ENCODE data around the gene RIC8B. TPM values are rescaled to one million over a fixed set of nuclear protein-coding genes. Genes with fewer than 3 reads are reported as not detected.

Gene RIC8B
- total RNA-seq, 2 donors from 2014 or later, result 14.9 to 19.0 TPM

DNA sequence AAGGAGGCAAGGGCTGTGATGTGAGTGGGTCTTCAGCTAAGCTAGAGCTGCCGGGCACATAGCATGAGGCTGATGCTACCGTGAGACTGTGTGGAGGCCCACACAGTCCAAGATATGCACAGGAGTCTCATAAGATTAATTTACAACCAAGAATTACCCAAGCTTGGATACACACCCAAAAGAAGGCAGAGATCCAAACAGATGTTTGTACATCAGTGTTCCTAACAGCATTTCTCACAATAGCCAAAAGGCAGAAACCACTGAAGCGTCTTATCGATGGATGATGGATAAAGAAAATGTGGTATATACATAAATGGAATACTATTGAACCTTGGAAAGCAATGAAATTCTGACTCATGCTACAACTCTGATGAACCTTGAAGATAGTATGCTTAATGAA is 40.8 kb upstream of the RIC8B start:
- no peaks in the 10 kb centered on the region for H3K27me3 ChIP-seq
- no peak overlapping the region for H3K27ac ChIP-seq
- DNase-seq (ENCODE audit: low spot score), result no peak
- H3K4me1 ChIP-seq, result no peaks in the 10 kb centered on the region
- no peak overlapping the region for H3K4me3 ChIP-seq
- no peaks in the 10 kb centered on the region for H3K36me3 ChIP-seq
- no peaks in the 10 kb centered on the region for H3K9me3 ChIP-seq
- TF ChIP-seq, protein P1, sequence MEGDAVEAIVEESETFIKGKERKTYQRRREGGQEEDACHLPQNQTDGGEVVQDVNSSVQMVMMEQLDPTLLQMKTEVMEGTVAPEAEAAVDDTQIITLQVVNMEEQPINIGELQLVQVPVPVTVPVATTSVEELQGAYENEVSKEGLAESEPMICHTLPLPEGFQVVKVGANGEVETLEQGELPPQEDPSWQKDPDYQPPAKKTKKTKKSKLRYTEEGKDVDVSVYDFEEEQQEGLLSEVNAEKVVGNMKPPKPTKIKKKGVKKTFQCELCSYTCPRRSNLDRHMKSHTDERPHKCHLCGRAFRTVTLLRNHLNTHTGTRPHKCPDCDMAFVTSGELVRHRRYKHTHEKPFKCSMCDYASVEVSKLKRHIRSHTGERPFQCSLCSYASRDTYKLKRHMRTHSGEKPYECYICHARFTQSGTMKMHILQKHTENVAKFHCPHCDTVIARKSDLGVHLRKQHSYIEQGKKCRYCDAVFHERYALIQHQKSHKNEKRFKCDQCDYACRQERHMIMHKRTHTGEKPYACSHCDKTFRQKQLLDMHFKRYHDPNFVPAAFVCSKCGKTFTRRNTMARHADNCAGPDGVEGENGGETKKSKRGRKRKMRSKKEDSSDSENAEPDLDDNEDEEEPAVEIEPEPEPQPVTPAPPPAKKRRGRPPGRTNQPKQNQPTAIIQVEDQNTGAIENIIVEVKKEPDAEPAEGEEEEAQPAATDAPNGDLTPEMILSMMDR (IDR thresholded peaks at IDR 0.05), result no peak

DNA sequence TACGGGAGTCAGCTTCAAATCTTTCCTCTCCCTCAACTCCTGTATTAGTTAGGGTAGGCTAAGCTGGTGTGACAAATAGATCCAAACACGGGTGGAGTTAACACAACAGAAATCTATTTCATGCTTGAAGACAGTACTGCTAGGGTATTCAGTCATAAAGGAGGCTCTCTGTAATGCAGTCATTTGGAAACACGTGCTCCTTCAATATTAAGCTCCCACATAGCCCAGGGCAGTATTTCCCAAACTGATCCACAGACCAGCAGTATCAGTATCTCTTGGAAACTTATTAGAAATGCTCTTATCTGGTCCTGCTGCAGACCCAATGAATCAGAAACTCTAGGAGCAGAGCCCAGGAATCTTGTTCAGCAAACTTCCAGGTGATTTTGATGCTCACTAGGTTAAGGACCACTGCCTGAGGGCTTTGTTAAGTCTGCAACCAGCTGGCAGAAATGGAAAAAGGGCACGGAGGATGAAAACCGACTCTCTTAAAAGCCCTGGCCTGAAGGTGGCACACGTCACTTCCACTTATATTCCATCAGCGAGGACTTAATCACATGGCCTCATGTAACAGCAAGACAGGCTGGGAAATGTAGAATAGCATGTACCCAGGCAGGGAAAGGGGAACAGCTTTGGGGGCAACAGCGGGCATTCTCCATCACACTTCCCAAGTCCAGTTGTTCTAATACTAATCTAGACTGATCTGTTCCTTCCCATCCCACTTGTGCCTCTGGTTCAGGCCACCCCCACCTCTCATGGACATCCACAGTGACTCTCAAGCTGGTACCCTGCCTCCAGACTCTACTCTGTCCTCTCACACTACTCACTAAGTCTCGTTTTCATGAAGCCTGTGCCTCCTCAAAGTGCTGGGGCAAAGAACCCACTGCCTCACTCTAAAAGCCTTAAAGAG is 38.2 kb upstream of the RIC8B start:
- TF ChIP-seq, protein P1 (IDR thresholded peaks at IDR 0.05), result peak in 1 of 2 donors; percentile 38
- Histone ChIP-seq H3K27ac (no peak overlapping the region), H3K27me3 (no peaks in the 10 kb centered on the region), H3K36me3 (no peaks in the 10 kb centered on the region), H3K9me3 (no peaks in the 10 kb centered on the region), H3K4me3 (no peak overlapping the region), H3K4me1 (peaks cover 0 to 12% of the 10 kb centered on the region in 2 donors)
- no peak for DNase-seq (ENCODE audit: low spot score)

DNA sequence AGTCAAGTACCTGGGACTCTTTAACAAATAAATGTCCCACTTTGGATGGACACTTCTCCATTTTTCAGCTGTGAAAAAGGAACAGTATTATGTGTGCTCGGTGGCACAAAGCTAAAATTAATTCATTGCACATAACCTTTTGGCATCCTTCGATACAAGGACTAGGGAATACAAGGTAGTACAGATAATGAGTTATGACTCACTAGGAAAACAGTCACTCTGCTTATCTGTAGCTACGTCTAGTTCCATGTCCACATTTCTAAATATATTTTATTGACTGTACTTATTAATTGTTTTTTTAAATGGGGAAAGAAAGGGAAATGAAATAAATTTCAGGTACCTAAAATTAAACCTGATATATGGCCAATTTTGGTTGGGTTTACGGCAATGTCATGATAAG is 35.2 kb upstream of the RIC8B start:
- peaks cover 0 to 12% of the 10 kb centered on the region in 2 donors for H3K4me1 ChIP-seq
- DNase-seq (ENCODE audit: low spot score), result no peak
- H3K9me3 ChIP-seq, result no peaks in the 10 kb centered on the region
- H3K4me3 ChIP-seq, result no peak overlapping the region
- H3K27ac ChIP-seq, result peak overlapping the region in 1 of 2 donors; percentile 37
- H3K27me3 ChIP-seq, result no peaks in the 10 kb centered on the region
- no peaks in the 10 kb centered on the region for H3K36me3 ChIP-seq
- TF ChIP-seq, protein P1 (IDR thresholded peaks at IDR 0.05), result no peak

DNA sequence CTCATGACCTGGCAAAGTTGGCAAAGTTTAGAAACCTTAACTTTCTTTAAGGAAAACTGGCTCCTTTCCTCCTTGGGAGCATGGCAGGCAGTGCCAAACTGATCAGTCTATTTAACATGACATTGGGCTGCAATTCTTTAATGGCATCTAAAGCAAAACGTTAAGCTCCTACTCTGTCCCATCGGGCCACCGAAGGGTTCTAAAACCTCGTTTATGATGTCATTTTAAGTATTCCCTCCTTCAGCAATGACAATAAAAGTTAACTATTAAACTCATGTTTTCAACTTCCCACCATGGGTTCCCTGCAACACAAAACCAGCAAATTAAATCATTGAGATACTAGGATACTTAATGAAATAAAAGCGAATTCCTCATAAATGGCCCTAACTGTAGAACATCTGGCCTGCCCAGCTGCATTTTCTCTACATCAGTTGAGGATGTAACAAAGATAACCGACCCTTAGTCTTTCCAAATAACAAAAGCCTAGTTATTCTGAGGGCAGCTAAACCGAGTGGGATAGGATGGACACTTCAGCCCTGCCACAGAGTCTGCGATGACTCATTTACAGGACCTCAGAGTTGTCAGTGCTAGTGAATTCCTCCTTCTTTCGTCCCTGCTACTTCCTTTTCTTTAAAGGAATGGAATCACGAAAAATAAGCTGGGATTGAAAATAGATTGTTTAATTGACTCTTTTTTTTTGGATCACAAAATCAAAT is 34.5 kb upstream of the RIC8B start:
- TF ChIP-seq, protein P1 (IDR thresholded peaks at IDR 0.05), result no peak
- Histone ChIP-seq H3K4me1 (peaks cover 0 to 12% of the 10 kb centered on the region in 2 donors), H3K36me3 (no peaks in the 10 kb centered on the region), H3K27me3 (no peaks in the 10 kb centered on the region), H3K4me3 (no peak overlapping the region), H3K27ac (peak overlapping the region in 1 of 2 donors; percentile 37), H3K9me3 (no peaks in the 10 kb centered on the region)
- DNase-seq (ENCODE audit: low spot score), result no peak

DNA sequence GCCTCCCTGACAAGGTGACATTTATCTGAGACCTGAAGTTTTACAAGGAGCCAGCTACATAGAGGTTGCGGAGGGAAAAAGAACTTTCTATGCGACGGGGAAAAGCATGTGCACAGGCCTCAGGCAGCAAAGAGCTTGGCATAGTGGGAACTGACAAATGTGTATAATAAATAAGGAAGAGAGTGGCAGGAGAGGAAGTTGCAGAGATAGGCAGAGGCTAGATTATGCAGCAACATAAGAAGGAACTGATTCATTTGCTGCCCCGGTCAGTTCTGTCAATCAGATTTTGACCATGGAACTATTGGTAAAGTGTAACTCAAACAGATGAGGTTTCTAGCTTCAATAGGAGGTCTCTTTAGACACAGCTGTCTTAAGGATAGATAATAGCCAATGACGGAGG is 33.7 kb upstream of the RIC8B start:
- no peak for DNase-seq (ENCODE audit: low spot score)
- TF ChIP-seq, protein P1 (IDR thresholded peaks at IDR 0.05), result no peak
- Histone ChIP-seq H3K27ac (no peak overlapping the region), H3K9me3 (no peaks in the 10 kb centered on the region), H3K4me3 (no peak overlapping the region), H3K4me1 (peaks cover 0 to 12% of the 10 kb centered on the region in 2 donors), H3K36me3 (no peaks in the 10 kb centered on the region), H3K27me3 (no peaks in the 10 kb centered on the region)

All from right atrium auricular region (tissue), 2 donors.